ENCODE results near the gene CEP68.

Gene CEP68

DNA sequence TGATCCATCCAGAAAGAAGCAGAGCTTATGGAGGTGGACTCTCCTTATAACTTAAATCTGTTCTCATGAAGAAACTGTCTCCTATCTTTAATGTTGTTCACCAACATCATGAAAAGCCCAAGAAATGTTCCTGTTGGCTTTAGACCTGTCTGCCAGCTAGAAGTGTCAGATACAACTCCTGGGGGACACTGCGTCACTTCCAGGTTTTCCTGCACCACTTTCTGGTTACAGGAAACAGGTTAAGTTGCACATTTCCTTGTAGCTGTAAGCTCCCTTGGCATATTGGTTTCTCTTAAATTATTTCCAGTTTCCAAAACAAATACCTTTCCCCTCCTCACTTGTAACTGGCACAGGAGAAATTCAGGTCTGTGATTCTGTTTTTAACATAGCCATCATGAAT is 2.9 kb downstream of the CEP68 start:
- DNase-seq = no peak

DNA sequence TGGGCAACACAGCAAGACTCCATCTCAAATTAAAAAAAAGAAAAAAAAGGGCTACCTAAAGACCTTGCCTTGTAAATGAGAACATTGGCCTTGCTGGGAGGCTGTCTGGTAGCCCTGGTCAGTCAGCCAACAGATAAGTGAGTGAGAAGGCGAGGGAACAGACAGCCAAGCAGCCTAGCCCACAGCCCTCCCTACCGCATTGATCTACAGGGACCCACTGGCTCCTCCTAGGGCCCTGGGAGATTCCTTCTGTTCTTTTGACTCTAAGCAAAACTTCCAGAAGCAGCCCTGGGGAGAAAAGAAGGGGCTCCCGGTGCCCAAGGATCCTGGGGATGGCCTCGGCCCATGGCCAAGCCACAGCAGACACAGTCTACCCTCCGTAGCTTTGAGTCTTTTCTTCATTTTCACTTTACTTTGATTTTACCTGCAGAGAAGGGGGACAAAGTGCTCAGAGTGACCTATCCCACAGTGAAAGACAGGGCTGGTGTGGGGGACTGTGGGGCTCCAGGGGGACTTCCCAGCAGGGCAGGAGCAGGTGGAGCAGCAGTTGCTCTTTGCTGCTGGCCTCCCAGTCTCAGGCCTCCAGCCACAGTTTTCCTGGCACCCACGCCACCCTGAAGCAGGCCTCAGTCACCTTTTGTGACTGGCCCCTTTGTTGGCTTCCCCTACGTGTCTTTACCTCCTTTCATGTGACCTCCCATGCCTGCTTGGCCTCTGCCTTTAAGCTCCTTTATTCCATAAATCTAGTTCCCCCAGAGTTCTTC is 5.1 kb downstream of the CEP68 start:
- no peak for DNase-seq

DNA sequence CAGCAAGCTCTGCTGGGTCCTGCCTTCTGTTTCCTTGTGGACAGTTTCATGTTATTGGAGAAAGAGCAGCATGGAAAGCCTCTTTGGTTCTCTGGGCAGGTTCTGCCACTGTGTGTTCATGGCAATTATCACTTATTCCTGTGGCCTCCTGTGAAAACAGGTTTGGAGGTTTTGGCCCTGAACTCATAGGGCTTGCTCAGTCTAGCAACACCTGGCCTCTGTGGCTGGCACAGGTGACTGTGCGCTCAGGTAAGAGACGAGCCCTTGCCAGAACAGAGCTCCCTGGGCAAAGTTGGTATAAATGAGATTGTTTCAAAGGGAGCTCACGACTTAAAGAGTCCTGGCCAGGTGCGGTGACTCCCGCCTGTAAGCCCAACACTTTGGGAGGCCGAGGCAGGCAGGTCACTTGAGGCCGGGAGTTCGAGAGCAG is 5.7 kb downstream of the CEP68 start:
- DNase-seq = no peak

GRCh38 chr2:65062843-65063825 is 6.9 kb downstream of the CEP68 start:
- peak; percentile 78 for DNase-seq

GRCh38 chr2:65064728-65065552 is 8.7 kb downstream of the CEP68 start:
- peak; percentile 86 for DNase-seq

DNA sequence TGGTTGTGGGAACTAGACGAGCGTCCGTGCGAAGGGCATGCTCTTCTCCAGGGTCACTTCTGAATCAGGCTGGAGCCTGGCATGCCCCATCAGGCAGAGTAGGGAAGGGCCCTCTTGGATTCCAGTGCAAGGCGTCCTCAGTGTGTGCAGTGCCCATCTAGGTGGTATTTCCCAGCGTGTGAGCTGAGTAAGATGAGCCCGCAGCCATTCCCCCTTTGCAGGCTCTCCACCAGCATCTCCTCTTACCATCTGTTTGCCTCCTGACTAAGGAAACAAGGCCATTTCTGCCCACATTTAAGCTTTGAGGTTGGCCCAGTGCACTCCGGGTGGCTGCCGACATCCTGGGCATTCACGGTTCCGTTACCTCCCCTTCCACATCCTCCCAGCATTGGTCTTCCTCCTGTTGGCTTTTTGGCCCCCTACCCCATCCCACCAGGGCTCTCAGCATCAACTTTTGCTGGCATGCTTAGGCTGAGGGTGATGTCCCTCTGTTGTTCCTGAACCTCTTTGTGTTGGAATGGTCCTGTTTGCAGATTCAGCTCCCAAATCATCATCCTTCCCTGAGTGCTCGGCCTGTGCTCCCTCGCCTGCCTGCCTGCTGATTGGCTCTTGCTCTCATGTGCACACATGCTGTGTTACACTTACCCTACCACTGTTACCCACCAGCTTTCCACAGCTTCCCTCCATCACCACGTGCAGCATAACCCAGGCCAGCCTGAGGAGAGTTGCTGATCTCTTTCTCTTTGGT is 11.8 kb downstream of the CEP68 start:
- DNase-seq = no peak

- no peak for DNase-seq
Measured at GRCh38 chr2:65069439-65069824, 13.2 kb downstream of the CEP68 start.

DNA sequence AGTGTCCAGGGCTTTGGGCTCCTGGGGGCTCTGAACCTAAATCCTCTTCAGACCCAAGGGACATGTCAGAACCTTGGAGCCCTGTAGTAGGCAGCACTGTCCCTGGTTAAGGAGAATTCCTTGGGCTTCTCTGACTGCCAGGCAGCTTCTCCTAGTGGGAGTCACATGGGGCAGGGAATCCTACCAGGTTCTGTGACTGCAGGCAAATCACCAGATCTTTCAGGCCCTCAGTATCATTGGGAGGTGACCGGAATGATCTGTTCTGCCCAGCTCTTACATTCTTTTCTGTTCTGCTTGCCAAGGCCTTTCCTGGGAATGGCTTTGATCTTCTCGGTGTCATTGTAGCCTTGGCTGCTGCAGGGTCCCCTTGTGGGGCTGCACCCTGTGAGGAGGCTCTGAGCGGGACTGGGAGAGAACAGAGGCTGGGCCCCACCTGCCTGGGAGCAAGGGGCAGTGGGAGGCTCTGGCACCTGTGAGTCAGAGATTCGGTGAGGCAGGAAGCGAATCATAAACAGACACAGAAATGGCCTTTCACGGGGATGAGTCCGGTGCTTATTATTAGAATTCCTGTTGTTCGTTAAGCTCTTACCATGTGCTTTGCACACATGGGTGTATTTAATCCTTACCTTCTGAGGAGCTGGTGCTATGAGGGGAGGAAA is 14.1 kb downstream of the CEP68 start:
- peak; percentile 37 for DNase-seq

DNA sequence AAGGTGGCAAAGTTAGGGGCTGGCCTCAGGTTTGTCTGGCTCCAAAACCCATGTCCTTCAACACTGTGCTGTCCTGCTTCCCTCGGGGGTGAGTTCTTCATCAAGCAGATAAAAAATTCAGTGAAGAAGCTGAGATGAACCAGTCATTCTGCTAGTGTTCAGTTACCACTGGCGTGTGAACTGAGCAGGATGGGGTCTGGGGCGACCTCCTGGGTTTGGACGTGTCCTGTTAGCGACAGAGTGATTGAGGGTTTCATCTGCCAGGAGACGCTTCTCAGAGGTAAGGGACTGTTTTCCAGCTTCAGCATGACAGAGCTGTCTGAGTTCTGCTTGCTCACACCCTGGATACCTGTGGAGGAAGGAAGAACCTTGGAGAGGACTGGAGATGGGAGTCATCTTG is 14.6 kb downstream of the CEP68 start:
- DNase-seq = no peak

DNA sequence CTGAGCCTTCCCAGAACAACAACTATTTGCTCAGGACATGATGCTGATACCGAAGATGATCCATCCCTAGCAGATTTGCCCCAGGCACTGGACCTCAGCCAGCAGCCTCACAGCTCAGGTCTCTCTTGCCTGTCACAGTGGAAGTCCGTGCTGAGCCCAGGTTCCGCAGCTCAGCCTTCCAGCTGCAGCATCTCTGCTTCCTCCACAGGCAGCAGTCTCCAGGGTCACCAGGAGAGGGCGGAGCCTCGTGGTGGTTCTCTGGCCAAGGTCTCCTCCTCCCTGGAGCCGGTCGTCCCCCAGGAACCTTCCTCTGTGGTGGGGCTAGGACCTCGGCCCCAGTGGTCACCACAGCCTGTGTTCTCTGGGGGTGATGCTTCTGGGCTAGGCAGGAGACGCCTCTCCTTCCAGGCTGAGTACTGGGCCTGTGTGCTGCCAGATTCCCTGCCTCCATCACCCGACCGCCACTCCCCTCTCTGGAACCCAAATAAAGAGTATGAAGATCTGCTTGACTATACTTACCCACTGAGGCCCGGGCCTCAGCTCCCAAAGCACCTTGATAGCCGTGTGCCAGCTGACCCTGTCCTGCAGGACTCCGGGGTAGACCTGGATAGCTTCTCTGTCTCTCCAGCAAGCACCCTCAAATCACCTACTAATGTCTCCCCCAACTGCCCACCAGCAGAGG is 15.4 kb downstream of the CEP68 start:
- no peak for DNase-seq

GRCh38 chr2:65072181-65072970 is 16.2 kb downstream of the CEP68 start:
- no peak for DNase-seq

DNA sequence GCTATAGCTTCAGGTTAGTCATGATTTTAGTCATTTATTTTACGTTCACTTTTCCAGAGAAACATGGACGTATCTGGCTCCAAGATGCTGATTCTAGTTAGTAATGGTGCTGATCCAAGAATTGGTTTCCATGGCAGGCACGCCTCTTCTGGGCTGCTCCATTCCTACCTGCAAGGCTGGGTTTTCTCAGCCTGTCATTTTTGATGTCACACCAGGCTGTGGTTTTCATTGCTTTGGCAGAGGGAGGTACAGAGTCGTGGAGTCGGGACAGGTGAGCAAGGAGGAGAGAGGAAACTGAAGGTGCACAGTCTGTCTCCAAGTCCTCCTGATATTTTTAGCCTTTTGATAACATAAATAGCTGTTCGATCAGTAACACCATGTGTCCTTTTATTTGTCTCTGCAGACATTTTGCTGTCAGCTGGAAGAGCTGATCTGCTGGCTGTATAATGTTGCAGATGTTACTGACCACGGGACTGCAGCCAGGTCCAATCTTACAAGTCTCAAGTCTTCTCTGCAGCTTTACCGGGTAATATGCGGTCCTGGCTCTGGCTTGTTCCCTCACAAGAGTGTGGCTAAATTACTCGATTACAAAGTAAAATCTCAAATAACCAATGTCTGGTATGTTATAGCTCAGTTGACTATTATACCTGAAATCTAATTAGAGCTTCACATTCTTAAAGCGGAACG is 17.8 kb downstream of the CEP68 start:
- no peak for DNase-seq

GRCh38 chr2:65075176-65075575 is 19.0 kb downstream of the CEP68 start:
- no peak for DNase-seq

GRCh38 chr2:65075605-65076344 is 19.6 kb downstream of the CEP68 start:
- no peak for DNase-seq

- DNase-seq = peak; percentile 62
Measured at GRCh38 chr2:65076345-65076710, 20.1 kb downstream of the CEP68 start.

GRCh38 chr2:65077898-65078297 is 21.7 kb downstream of the CEP68 start:
- DNase-seq = no peak

- no peak for DNase-seq
Measured at GRCh38 chr2:65079017-65079416, 22.8 kb downstream of the CEP68 start.

- DNase-seq = no peak
Measured at GRCh38 chr2:65081232-65081685, 25.0 kb downstream of the CEP68 start.

DNA sequence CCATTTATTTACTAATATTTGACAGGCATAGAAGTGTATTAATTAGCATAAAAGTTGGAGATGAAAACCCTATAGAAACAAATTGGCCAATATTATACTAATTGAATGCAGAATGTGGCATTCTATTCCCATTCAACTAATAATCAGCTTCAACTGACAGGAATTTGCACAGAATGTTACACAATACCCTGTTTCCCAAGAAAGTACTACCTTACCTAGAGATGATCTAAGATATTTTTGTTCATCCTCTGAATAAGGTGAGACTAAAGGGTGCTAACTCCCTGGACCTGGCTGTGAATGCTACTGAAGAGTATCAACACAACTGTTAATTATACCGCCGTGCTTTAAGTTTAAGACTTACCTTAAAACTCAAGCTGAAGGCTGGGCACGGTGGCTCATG is 28.9 kb downstream of the CEP68 start:
- DNase-seq = no peak
